GM18907 (cell line): ENCODE data around the gene TBC1D5.
"Not testable (repeated sequence)": the region's sequence is repeated elsewhere in the genome, so short reads cannot be mapped to it uniquely, and the experiment has no call there.

ENCODE experiments used
- ATAC-seq: cut with Tn5 transposase; IDR thresholded peaks from one replicate; pipeline ENCODE4 v1.9.1; 2021; ENCODE audit warnings: mild to moderate bottlenecking, moderate library complexity; ENCODE audit not compliant: unreplicated experiment

Gene TBC1D5

GRCh38 chr3:17649748-17650147 is 92.7 kb downstream of the TBC1D5 start:
- not testable (repeated sequence) for ATAC-seq

DNA sequence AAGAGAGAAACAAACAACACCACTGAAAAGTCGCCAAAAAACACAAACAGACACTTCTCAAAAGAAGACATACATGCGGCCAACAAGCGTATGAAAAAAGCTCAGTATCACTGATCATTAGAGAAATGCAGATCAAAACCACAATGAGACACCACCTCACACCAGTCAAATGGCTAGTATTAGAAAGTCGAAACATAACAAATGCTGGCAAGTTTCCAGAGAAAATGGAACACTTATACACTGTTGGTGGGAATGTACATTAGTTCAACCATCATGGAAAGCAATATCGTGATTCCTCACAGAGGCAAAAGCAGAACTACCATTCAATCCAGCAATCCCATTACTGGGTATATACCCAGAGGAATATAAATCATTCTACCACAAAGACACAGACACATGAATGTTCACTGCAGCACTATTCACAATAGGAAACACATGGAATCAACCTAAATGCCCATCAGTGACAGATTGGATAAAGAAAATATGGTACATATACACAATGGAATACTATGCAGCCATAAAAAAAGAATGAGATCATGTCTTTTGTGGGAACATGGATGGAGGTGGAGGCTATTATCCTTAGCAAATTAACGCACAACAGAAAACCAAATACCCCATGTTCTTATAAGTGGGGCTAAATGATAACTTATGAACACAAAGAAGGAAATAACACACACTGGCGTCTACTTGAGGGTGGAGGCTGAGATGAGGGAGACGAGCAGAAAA is 93.6 kb downstream of the TBC1D5 start:
- ATAC-seq = not testable (repeated sequence)

GRCh38 chr3:17645074-17645698 is 97.2 kb downstream of the TBC1D5 start:
- ATAC-seq = no peak

DNA sequence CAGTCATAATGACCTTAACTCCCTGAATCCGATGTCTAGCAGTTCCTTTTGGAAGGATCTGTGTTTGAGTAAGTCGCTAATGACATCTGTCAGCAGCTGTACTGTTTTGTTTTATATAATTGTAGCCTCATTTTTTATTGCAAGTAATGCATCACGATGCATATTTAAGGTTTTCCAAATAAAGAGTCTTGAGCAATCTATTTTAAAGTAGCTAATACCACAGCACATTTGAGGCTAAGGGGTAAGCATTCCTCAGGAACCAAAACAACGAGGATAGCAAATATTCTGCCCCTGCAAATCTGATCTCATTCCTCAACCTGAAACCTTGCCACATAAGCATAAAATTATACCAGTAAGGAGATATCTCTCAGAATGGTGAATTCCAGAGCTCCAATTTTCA is 98.7 kb downstream of the TBC1D5 start:
- no peak for ATAC-seq

GRCh38 chr3:17642474-17642873 is 100.0 kb downstream of the TBC1D5 start:
- ATAC-seq = no peak

DNA sequence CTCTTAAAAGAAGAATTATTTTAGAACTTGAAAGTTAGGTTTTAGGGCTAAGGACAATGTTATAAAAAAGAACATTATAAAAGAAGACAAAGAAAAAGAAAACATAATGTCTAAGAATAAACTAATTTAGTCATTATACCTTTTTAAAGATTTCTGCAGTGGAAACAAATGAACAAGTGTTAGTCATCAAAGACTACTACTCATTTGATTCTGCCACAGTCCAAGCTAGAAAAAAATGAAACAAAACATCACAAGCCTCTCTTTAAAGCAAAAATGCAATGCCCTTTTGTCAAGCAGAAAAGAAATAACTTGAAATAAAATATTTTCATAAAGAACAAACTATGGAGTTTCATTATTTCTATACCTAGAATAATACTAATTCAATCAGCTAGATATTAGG is 102.0 kb downstream of the TBC1D5 start:
- ATAC-seq = no peak

GRCh38 chr3:17639765-17640164 is 102.7 kb downstream of the TBC1D5 start:
- no peak for ATAC-seq

DNA sequence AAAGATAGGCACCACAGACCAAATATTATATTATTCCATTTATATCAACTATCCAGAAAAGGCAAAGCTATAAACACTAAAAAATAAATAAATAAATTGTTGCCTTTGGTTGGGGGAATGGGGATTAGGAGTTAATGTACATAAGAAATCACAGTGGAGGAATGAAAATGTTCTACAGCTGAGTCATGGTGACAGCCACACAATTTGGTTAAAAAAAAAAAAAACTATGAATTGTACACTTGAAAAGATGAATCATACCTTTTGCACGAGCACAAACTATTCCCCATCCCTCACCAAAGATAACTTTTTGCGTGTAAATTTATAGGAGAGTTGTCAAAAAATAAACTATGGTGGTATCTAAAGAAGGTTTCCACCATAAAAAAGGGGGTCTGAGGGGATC is 103.2 kb downstream of the TBC1D5 start:
- ATAC-seq = no peak

- no peak for ATAC-seq
Measured at GRCh38 chr3:17638356-17638755, 104.1 kb downstream of the TBC1D5 start.

DNA sequence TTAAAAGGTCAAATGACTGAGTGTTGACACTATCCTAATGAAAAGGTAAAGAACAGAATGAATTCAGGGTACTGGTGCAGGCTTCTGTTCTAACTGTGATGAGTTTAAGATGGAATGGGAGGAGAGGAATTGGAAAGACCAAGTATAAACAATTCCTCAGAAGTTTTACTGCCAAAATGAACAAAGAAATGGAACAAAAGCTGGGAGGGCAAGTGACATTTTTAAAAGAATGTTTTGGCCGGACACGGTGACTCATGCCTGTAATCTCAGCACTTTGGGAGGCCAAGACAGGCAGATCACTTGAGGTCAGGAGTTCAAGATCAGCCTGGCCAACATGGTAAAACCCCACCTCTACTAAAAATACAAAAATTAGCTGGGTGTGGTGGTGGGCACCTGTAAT is 106.8 kb downstream of the TBC1D5 start:
- not testable (repeated sequence) for ATAC-seq

DNA sequence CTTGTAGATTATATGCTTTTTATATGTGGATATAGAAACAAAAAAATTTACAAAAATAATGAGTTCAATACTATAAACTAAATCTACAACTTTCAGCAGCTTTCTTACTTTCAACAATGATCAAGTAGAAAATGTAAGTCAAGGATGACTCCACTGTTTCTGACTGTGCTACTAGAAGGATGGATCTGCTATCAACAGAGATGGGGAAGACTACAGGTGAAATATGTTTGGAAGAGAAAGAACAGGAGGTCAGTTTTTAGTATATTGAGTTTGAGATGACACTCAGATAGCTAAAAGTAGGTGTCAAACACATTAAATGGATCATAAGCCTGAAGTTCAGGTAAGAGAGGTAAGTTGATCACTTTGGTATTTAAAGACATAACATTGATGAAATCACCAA is 107.5 kb downstream of the TBC1D5 start:
- no peak for ATAC-seq

DNA sequence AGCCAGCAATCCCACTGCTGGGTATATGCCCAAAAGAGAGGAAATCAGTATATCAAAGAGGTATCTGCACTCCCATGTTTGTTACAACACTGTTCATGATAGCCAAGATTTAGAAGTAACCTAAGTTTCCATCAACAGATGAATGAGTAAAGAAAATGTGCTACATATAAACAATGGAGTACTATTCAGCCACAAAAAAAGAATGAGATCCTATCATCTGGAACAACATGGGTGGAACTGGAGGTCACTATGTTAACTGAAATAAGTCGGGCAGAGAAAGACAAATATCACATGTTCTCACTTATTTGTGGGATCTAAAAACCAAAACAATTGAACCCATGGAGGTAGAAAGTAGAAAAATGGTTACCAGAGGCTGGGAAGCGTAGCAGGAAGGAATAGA is 108.2 kb downstream of the TBC1D5 start:
- no peak for ATAC-seq

- ATAC-seq = no peak
Measured at GRCh38 chr3:17632401-17633100, 109.9 kb downstream of the TBC1D5 start.

DNA sequence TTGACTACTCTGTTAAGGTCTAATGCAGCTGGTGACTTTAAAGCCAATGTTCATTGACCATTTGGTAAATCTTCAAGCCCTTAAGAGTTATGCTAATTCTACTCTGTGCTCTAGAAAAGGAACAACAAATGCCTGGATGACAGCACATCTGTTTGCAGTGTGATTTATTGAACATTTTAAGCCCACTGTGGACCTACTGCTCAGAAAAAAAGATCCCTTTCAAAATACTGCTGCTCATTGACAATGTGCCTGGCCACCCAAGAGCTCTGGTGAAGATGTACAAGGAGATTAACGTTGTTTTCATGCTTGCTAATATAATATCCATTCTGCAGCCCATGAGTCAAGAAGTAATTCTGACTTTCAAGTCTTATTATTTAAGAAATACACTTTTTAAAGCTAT is 110.8 kb downstream of the TBC1D5 start:
- ATAC-seq = no peak

GRCh38 chr3:17629400-17629799 is 113.0 kb downstream of the TBC1D5 start:
- ATAC-seq = no peak

- ATAC-seq = no peak
Measured at GRCh38 chr3:17626395-17626794, 116.0 kb downstream of the TBC1D5 start.

DNA sequence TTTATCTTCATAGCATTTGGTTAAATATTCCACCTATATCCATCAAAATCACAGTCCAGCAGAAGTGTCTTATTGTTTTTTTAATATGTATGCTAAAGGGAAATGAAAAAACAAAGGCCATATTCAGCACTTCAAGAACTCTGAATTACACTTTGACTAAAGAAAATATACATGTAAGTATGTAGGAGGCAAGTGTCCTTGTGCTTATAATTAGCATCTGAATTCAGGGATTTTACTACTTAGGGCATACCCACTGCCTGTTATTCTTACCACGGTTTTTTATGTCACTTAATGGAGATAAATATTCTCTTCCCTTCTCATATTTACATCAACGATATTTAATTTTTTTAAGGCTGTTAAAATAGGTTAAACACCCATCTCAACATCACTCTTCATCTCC is 117.3 kb downstream of the TBC1D5 start:
- no peak for ATAC-seq

DNA sequence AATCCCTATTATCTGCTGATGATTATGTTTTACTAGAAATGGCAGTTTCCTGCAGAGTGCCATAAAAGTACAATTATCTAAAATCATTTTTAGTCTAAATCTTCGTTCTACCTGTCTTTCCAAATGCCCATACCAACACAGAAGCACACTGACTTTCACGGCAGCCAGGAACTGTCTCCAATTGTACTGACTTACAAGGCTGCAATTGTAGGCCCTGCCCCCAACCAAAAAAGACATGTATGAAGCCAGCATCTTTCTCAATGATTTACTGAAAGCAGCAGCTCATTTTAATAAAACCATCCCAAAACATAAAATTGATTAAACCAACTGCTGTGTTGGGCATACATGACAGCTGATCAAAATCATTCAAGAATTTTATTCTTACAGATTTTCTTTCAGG is 119.0 kb downstream of the TBC1D5 start:
- ATAC-seq = no peak

GRCh38 chr3:17619968-17620367 is 122.5 kb downstream of the TBC1D5 start:
- no peak for ATAC-seq

- ATAC-seq = not testable (repeated sequence)
Measured at GRCh38 chr3:17613017-17613416, 129.4 kb downstream of the TBC1D5 start.

DNA sequence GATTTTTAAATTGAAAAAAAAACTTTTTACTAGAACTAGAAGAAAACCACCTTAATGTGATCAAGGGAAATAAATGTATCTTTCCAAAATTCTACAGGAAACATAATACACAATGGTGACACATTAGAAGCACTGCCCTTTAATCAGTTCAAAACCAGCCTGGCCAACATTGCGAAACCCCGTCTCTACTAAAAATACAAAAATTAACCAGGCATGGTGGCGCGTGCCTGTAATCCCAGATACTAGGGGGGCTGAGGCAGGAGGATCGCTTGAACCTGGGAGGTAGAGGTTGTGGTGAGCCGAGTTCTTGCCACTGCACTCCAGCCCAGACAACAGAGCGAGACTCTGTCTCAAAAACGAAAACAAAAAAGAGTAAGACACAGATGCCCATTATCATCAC is 134.5 kb downstream of the TBC1D5 start:
- ATAC-seq = no peak

DNA sequence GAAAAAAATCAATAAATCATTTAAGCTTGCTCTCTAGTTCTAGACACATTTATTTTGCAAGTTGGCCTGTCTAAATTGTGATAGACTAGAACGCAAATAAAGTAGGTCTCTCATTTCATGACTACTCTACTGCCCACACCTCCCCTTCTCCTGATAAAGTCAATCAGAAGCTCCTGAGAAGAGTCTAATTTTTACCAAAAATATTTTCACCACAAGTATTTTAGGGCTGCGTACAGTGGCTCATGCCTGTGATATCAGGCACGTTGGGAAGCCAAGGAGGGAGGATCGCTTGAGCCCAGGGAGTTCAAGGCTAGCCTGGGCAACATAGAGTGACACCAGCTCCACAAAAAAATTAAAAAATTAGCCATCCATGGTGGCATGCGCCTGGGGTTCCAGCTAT is 136.5 kb downstream of the TBC1D5 start:
- no peak for ATAC-seq
